Endothelial cell of umbilical vein (primary cell): ENCODE results near the gene ST6GAL1. TPM values are rescaled to one million over a fixed set of nuclear protein-coding genes. Genes with fewer than 3 reads are reported as not detected.

Experiments used
- BruUV-seq: library from RNA; stranded (reverse); fragments of 400-500 nt; replicated peaks from 2 replicates; lab custom pipeline; 2021; lab: Mats Ljungman, UMichigan
- CTCF ChIA-PET: fragments of 300-600, 350-600 bp; sonication (Branson Sonifier 250); formaldehyde crosslinking; loops from one replicate; lab custom pipeline; 2021; ENCODE audit warnings: antibody characterized with exemption, inconsistent platforms; lab: Charles Lee
- POLR2A ChIA-PET: fragments of 300-600, 350-600 bp; sonication (Branson Sonifier 250); formaldehyde crosslinking; loops from one replicate; lab custom pipeline; 2021; ENCODE audit warnings: antibody characterized with exemption, inconsistent platforms; lab: Charles Lee
- DNase-seq: peaks from one replicate; pipeline ENCODE4 v3.0.0-alpha.2; 2011; ENCODE audit warnings: low read depth, low spot score
- FAIRE-seq: peaks from 2 replicates; lab custom pipeline; 2011; peaks lifted over from hg19 to GRCh38; lab: Jason Lieb, UNC
- H2AFZ ChIP-seq: 2 replicates; pipeline ENCODE4 v1.6.0; 2012; ENCODE audit warnings: low read depth, low read length, control low read depth, inconsistent platforms
- H3K27ac ChIP-seq: 2 replicates; pipeline ENCODE4 v1.5.1; 2011; ENCODE audit warnings: low read depth, mild to moderate bottlenecking, control low read depth, low read length, moderate library complexity; ENCODE audit not compliant: insufficient read depth
- H3K27me3 ChIP-seq, 2 experiments: 2 replicates each; pipeline versions ENCODE4 v1.6.0 to v1.6.1; 2011; ENCODE audit warnings: low read length in 2 of 2, mixed read lengths in 1 of 2; ENCODE audit not compliant: control insufficient read depth in 2 of 2, insufficient read depth in 2 of 2
- H3K36me3 ChIP-seq, 2 experiments: 2 replicates in 1 of 2; 3 replicates in 1 of 2; pipeline ENCODE4 v1.5.1; 2011; ENCODE audit warnings: low read length in 2 of 2, mild to moderate bottlenecking in 1 of 2, moderate library complexity in 1 of 2; ENCODE audit not compliant: control insufficient read depth in 2 of 2, insufficient read depth in 2 of 2; ENCODE audit errors: extremely low read depth in 1 of 2
- H3K4me1 ChIP-seq: 3 replicates; pipeline ENCODE4 v1.5.1; 2011; ENCODE audit warnings: mild to moderate bottlenecking, low read length; ENCODE audit not compliant: control insufficient read depth, insufficient read depth; ENCODE audit errors: extremely low read depth
- H3K4me2 ChIP-seq: 2 replicates; pipeline ENCODE4 v1.6.1; 2011; ENCODE audit warnings: low read length, control low read depth, mixed read lengths; ENCODE audit not compliant: insufficient read depth
- H3K4me3 ChIP-seq, 3 experiments: fragments of 200-600 bp in 1 of 3; sonication (generic), shearing (Covaris generic) in 1 of 3; replicated peaks in 1 of 3; 2 replicates each; pipeline ENCODE4 v1.5.1; 2011 to 2016; ENCODE audit warnings: control low read depth in 3 of 3, low read length in 3 of 3, mild to moderate bottlenecking in 2 of 3, inconsistent platforms in 1 of 3, low read depth in 1 of 3, moderate library complexity in 1 of 3; ENCODE audit not compliant: insufficient read depth in 1 of 3
- H3K79me2 ChIP-seq: 2 replicates; pipeline ENCODE4 v1.6.0; 2012; ENCODE audit warnings: low read length, inconsistent platforms; ENCODE audit not compliant: control insufficient read depth, insufficient read depth
- H3K9ac ChIP-seq: replicated peaks from 2 replicates; pipeline ENCODE3; 2011; ENCODE audit warnings: low read length, control low read depth; ENCODE audit not compliant: insufficient read depth; ENCODE audit errors: extremely low read depth
- H3K9me1 ChIP-seq: replicated peaks from 3 replicates; pipeline ENCODE4 v1.6.0; 2011; ENCODE audit warnings: mild to moderate bottlenecking, low read length; ENCODE audit not compliant: control insufficient read depth, insufficient read depth; ENCODE audit errors: extremely low read depth
- H3K9me3 ChIP-seq: replicated peaks from 2 replicates; pipeline ENCODE4 v1.5.1; 2012; ENCODE audit warnings: low read length, inconsistent platforms; ENCODE audit not compliant: control insufficient read depth, insufficient read depth
- H4K20me1 ChIP-seq: replicated peaks from 2 replicates; pipeline ENCODE3; 2011; ENCODE audit warnings: mild to moderate bottlenecking, low read length; ENCODE audit not compliant: control insufficient read depth, insufficient read depth; ENCODE audit errors: extremely low read depth
- EZH2 ChIP-seq: IDR thresholded peaks from 2 replicates; pipeline ENCODE4 v1.6.1; 2012; ENCODE audit warnings: borderline replicate concordance, low read depth, mild to moderate bottlenecking, moderate library complexity, low read length, inconsistent platforms; ENCODE audit not compliant: severe bottlenecking
- FOS ChIP-seq: IDR thresholded peaks from 2 replicates; pipeline ENCODE4 v1.6.1; 2011; ENCODE audit warnings: mild to moderate bottlenecking, low read length, moderate library complexity, borderline replicate concordance; ENCODE audit not compliant: insufficient read depth
- GATA2 ChIP-seq: IDR thresholded peaks from 2 replicates; pipeline ENCODE4 v1.7.0; 2011; ENCODE audit warnings: low read depth, mild to moderate bottlenecking, moderate library complexity, mixed read lengths, low read length; ENCODE audit not compliant: insufficient read length, insufficient read depth
- JUN ChIP-seq: IDR thresholded peaks from 2 replicates; pipeline ENCODE4 v1.6.1; 2011; ENCODE audit warnings: borderline replicate concordance, low read depth; ENCODE audit not compliant: insufficient read length, insufficient read depth
- MYC ChIP-seq: IDR thresholded peaks from one replicate; pipeline ENCODE4 v1.6.1; 2011; ENCODE audit warnings: mild to moderate bottlenecking, low read depth, low read length
- POLR2A ChIP-seq: IDR thresholded peaks from 2 replicates; pipeline ENCODE4 v1.6.1; 2012; ENCODE audit warnings: low read depth, mild to moderate bottlenecking, control low read depth, low read length
- POLR2AphosphoS5 ChIP-seq: IDR thresholded peaks from 2 replicates; pipeline ENCODE4 v1.6.1; 2012; ENCODE audit warnings: low read depth, mild to moderate bottlenecking, control low read depth, low read length, moderate library complexity; ENCODE audit not compliant: insufficient read depth
- dilution Hi-C: fragments of 300-500 bp; cut with MboI; formaldehyde crosslinking; loops from one replicate; pipeline ENCODE4 v1.15.0; 2019; ENCODE audit warnings: low sequenced_read_pairs; ENCODE audit not compliant: extremely low pct_ligation_motif_present
- intact Hi-C: fragments of 100-400 bp; cut with micrococcal nuclease; formaldehyde crosslinking; loops from one replicate; pipeline ENCODE4 v1.10.0; 2022
- polyA plus RNA-seq, 4 experiments: library from polyadenylated mRNA; depleted of rRNA in 3 of 4; stranded (reverse) in 3 of 4; unstranded in 1 of 4; fragments of >200 nt; gene quantifications; 2 replicates each; pipeline versions ENCODE4 v1.2.1 to v1.2.3, GENCODE V29; 2011 to 2012; ENCODE audit warnings: missing spikeins in 1 of 4
- total RNA-seq: library from RNA; stranded (reverse); gene quantifications from 2 replicates; pipeline ENCODE4 v1.2.3, GENCODE V29; 2021
- TF ChIP-seq, protein P1 (sequence below), 2 donors: IDR thresholded peaks; 1 replicate in 1 of 2; 2 replicates in 1 of 2; pipeline ENCODE4 v1.5.1; 2011; ENCODE audit warnings: low read length in 2 of 2, mild to moderate bottlenecking in 2 of 2, moderate library complexity in 2 of 2, control low read depth in 1 of 2, inconsistent platforms in 1 of 2, low read depth in 1 of 2; ENCODE audit not compliant: insufficient read depth in 1 of 2; ENCODE audit errors: extremely low read depth in 1 of 2
- TF ChIP-seq, protein P2 (sequence below): IDR thresholded peaks from 2 replicates; pipeline ENCODE4 v1.6.1; 2011; ENCODE audit not compliant: insufficient read depth, insufficient read length

ST6GAL1 gene
- total and polyA plus RNA-seq, 2 donors (not counting 3 experiments of a cell fraction or from before 2014, with no cell fraction given) = 63.9 to 101 TPM

DNA sequence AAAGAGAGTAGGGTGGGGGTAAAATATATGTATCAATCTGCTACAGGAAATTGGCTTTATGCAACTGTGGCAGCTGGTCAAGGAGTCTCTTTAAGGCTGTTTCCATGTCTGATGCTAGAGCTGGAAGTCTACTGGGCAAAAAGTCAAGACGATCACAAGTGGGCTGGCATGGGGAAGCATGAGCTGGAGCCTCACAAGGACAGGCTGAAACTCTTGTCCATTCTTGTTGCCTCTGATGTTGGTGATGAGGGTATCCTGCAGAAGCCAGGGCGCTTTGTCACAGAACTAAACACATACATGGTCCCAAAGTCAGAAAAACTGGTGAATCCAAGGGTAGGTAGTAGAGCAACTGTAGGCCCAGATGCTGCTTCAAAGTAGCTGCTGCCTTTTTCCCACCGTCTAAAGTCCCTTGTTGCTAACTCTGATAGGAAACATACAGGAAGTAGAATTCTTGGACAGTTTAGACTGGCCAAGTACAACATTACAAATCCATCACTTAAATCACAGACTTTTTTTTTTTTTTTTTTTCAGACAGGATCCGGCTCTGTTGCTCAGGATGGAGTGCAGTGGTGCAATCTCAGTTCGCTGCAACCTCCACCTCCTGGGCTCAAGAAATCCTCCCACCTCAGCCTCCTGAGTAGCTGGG, 154.8 kb downstream of the ST6GAL1 start:
- no TSS peak for BruUV-seq

More for the DNA sequence above, 154.8 kb downstream of the ST6GAL1 start:
- peak; percentile 60 for DNase-seq
- Histone ChIP-seq H3K9ac (no peak overlapping the region), H3K27me3 (no peaks in the 10 kb centered on the region), H3K79me2 (no peaks in the 10 kb centered on the region), H3K4me3 (no peak overlapping the region), H3K36me3 (no peaks in the 10 kb centered on the region), H3K4me2 (no peak overlapping the region), H3K9me3 (no peaks in the 10 kb centered on the region), H3K9me1 (no peaks in the 10 kb centered on the region), H2AFZ (peak overlapping the region; percentile 25), H3K4me1 (peaks cover 14% of the 10 kb centered on the region), H3K27ac (no peak overlapping the region), H4K20me1 (no peaks in the 10 kb centered on the region)
- ChIA-PET POLR2A (interaction anchor here (0.6 kb wide), 1 partner anchor 63 kb away, joined by 3 read pairs; no protein-coding TSS in a partner anchor), CTCF (interaction anchor here (1.1 to 2.3 kb wide), 7 partner anchors 11 to 236 kb away, joined by 3 to 17 read pairs (median 5); partner anchors contain the start of gene RPL39L)
- FAIRE-seq = no peak
- intact Hi-C loops = loop anchor here (1.0 to 10.0 kb wide), 3 partner anchors 44 to 980 kb away; partner anchors contain the start of gene ETV5
- dilution Hi-C loops = no loop called here
- TF ChIP-seq JUN (no peak), MYC (no peak), EZH2 (no peak), GATA2 (no peak), POLR2AphosphoS5 (no peak), POLR2A (no peak), FOS (no peak)
- TF ChIP-seq, protein P1, sequence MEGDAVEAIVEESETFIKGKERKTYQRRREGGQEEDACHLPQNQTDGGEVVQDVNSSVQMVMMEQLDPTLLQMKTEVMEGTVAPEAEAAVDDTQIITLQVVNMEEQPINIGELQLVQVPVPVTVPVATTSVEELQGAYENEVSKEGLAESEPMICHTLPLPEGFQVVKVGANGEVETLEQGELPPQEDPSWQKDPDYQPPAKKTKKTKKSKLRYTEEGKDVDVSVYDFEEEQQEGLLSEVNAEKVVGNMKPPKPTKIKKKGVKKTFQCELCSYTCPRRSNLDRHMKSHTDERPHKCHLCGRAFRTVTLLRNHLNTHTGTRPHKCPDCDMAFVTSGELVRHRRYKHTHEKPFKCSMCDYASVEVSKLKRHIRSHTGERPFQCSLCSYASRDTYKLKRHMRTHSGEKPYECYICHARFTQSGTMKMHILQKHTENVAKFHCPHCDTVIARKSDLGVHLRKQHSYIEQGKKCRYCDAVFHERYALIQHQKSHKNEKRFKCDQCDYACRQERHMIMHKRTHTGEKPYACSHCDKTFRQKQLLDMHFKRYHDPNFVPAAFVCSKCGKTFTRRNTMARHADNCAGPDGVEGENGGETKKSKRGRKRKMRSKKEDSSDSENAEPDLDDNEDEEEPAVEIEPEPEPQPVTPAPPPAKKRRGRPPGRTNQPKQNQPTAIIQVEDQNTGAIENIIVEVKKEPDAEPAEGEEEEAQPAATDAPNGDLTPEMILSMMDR (IDR thresholded peaks at IDR 0.05; ENCODE audit: extremely low read depth in 1 of 2, insufficient read depth in 1 of 2, low read depth in 1 of 2, low read length in 2 of 2) = no peak
- TF ChIP-seq, protein P2, sequence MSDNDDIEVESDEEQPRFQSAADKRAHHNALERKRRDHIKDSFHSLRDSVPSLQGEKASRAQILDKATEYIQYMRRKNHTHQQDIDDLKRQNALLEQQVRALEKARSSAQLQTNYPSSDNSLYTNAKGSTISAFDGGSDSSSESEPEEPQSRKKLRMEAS = no peak
